ENCODE results near the gene C6orf118.

Gene C6orf118

DNA sequence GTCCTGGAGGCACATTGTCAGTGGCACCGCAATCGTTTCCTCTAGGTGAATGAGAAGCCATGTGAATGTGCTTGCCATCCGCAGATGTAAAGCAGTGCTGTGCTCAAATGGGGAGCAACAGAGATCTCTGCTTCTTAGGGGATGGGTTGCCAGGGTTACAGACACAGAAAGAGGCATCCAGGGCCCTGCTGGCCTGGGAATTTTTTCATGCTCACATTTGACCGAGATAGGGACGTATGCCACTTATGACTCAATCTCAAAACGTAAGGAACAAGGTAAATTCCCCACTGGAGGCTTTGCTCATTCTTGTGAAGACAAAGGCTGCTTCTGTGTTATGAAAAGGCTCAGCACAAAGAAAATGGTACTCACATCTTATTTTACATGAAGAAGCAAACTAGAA lies 11.0 kb downstream of the C6orf118 start:
- H3K4me1 ChIP-seq (ENCODE audit: insufficient read depth, low read length), result peaks cover 3% of the 10 kb centered on the region; the same call in 1 of the 2 replicates
- no peak overlapping the region for H3K4me3 ChIP-seq (ENCODE audit: low read length)
- H3K27ac ChIP-seq (ENCODE audit: low read length), result no peak overlapping the region
- no peaks in the 10 kb centered on the region for H3K36me3 ChIP-seq (ENCODE audit: insufficient read depth, low read depth, low read length)
- no peaks in the 10 kb centered on the region for H3K27me3 ChIP-seq (ENCODE audit: insufficient read depth, low read length)
- H3K9ac ChIP-seq (ENCODE audit: low read depth, low read length), result no peak overlapping the region
- H3K9me3 ChIP-seq (ENCODE audit: insufficient read depth, low read depth, low read length), result no peaks in the 10 kb centered on the region

DNA sequence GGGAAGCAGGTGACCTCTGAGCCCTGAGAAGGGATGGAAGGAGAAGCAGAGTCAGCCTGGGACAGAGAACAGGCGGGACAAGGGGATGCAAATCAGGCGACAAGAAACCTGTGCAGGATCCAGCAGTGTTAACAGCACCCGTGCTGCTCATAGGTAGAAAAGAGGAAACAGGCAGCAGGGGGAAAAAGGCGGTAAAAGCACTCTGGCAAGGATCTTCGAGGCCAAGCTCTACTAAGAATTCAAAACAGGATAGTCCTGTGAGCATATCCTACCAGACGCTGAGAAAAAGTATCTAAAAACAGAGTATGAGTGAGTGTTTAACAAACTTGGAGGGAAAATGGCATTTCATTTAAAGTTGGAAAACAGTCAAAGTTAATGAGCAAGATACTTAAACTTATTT lies 16.7 kb downstream of the C6orf118 start:
- no peaks in the 10 kb centered on the region for H3K27me3 ChIP-seq (ENCODE audit: insufficient read depth, low read length)
- H3K4me1 ChIP-seq (ENCODE audit: insufficient read depth, low read length), result no peaks in the 10 kb centered on the region
- no peak overlapping the region for H3K9ac ChIP-seq (ENCODE audit: low read depth, low read length)
- no peak overlapping the region for H3K4me3 ChIP-seq (ENCODE audit: low read length)
- no peak overlapping the region for H3K27ac ChIP-seq (ENCODE audit: low read length)
- H3K9me3 ChIP-seq (ENCODE audit: insufficient read depth, low read depth, low read length), result no peaks in the 10 kb centered on the region
- no peaks in the 10 kb centered on the region for H3K36me3 ChIP-seq (ENCODE audit: insufficient read depth, low read depth, low read length)

DNA sequence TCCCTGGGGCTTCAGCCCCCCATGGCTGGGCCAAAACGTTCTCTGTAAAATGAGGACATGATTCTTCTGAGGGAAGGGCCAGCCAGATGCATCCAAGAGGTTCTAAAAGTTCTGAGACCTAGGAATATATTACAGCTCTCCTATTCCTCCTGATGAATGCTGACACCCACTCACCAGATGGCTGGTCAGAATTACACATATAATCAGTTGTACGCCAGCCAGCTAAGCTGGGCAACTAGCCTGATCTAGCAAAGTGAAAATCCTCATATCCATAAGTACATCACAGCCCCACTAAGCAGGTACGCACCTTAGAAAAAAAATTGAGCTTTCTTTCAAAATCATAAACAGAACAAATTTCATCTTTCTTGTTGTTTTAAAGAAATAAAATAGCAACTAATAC lies 34.8 kb downstream of the C6orf118 start:
- no peak overlapping the region for H3K4me3 ChIP-seq (ENCODE audit: low read length)
- no peaks in the 10 kb centered on the region for H3K9me3 ChIP-seq (ENCODE audit: insufficient read depth, low read depth, low read length)

DNA sequence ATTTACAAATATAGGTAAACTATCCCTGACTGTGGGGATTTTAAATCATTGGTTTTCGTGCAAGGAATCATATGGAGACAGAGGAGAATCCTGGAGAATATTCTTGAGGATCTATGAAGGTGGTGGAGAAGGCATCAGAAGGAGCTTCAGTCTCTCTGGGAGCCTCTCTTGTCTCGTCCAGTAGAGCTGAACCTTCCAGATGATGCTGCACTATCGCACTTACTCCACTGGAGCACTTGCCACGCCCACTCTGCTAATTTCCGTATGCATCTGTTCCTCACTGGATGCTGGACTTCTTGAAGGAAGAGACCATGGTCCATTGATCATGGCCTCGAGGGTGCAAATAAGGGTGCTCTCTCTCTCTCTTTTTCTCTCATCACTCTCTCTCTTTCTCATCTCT lies 36.8 kb downstream of the C6orf118 start:
- H3K9ac ChIP-seq (ENCODE audit: low read depth, low read length), result no peak overlapping the region
- H3K9me3 ChIP-seq (ENCODE audit: insufficient read depth, low read depth, low read length), result no peaks in the 10 kb centered on the region
- no peaks in the 10 kb centered on the region for H3K27me3 ChIP-seq (ENCODE audit: insufficient read depth, low read length)
- H3K4me1 ChIP-seq (ENCODE audit: insufficient read depth, low read length), result no peaks in the 10 kb centered on the region
- H3K27ac ChIP-seq (ENCODE audit: low read length), result no peak overlapping the region
- H3K36me3 ChIP-seq (ENCODE audit: insufficient read depth, low read depth, low read length), result no peaks in the 10 kb centered on the region
- no peak overlapping the region for H3K4me3 ChIP-seq (ENCODE audit: low read length)

More for the DNA sequence above, 34.8 kb downstream of the C6orf118 start:
- no peaks in the 10 kb centered on the region for H3K36me3 ChIP-seq (ENCODE audit: insufficient read depth, low read depth, low read length)
- H3K27ac ChIP-seq (ENCODE audit: low read length), result no peak overlapping the region
- no peak overlapping the region for H3K9ac ChIP-seq (ENCODE audit: low read depth, low read length)
- H3K27me3 ChIP-seq (ENCODE audit: insufficient read depth, low read length), result no peaks in the 10 kb centered on the region
- H3K4me1 ChIP-seq (ENCODE audit: insufficient read depth, low read length), result no peaks in the 10 kb centered on the region

DNA sequence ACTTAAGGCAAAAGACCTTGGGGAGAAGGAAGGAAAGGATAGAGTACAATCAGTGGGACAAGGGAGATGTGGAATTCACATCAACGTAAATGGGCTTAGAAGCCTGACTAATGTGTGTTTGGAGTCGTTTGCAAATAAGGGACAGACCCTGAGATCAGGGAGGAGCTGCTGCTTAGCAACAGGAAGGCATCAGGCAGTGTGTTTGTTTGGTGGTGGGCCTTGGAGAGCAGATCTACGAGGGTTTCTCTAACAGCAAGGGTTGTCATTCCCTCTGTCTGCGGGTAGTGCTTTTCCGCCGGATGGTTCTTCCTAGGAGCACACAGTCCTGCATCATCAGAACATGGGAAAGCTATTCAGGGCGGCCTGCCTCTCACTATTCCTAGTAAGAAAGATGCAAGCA lies 40.4 kb downstream of the C6orf118 start:
- Histone ChIP-seq H3K27ac (ENCODE audit: low read length) (no peak overlapping the region), H3K36me3 (ENCODE audit: insufficient read depth, low read depth, low read length) (no peaks in the 10 kb centered on the region), H3K27me3 (ENCODE audit: insufficient read depth, low read length) (no peaks in the 10 kb centered on the region), H3K9me3 (ENCODE audit: insufficient read depth, low read depth, low read length) (no peaks in the 10 kb centered on the region), H3K4me3 (ENCODE audit: low read length) (no peak overlapping the region), H3K4me1 (ENCODE audit: insufficient read depth, low read length) (no peaks in the 10 kb centered on the region), H3K9ac (ENCODE audit: low read depth, low read length) (no peak overlapping the region)

DNA sequence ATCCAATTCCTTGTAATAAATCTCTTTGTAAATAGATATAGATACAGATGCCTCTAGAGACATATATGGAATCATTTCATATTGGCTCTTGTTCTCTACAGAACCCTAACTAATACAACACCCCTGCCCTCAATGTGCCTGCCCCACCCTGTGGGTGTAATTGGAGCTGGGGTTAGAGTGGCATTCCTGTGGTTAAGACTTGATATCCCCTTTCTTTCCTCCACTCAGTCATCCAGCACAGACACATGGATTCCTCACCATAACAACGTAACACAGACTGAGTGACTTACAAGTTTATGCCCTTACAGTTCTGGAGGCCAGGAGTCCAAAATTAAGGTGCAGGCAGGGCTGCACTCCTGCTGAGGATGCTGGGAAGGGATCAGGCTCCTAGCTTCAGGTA lies 42.8 kb downstream of the C6orf118 start:
- H3K9ac ChIP-seq (ENCODE audit: low read depth, low read length), result no peak overlapping the region
- no peak overlapping the region for H3K27ac ChIP-seq (ENCODE audit: low read length)
- H3K27me3 ChIP-seq (ENCODE audit: insufficient read depth, low read length), result no peaks in the 10 kb centered on the region
- H3K36me3 ChIP-seq (ENCODE audit: insufficient read depth, low read depth, low read length), result no peaks in the 10 kb centered on the region
- no peaks in the 10 kb centered on the region for H3K4me1 ChIP-seq (ENCODE audit: insufficient read depth, low read length)
- H3K9me3 ChIP-seq (ENCODE audit: insufficient read depth, low read depth, low read length), result no peaks in the 10 kb centered on the region
- H3K4me3 ChIP-seq (ENCODE audit: low read length), result no peak overlapping the region

DNA sequence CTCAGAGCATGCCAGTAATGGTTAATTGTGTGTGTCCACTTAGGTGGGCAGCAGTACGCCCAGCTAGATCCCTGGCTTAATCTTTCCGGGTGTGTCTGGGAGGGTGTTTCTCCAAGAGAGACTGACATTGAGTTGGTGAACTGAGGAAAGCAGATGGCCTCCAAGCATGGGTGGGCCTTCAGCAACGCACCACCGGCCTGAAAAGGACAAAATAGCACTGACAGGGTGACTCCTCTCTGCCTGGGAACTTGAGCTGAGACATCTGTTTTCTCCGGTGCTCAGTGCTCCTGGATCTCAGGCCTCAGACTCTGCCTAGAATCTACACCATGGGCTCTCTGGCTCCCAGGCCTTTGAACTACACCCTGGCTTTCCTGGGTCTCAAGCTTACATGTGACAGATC lies 43.2 kb downstream of the C6orf118 start:
- H3K9ac ChIP-seq (ENCODE audit: low read depth, low read length), result no peak overlapping the region
- H3K27me3 ChIP-seq (ENCODE audit: insufficient read depth, low read length), result no peaks in the 10 kb centered on the region

DNA sequence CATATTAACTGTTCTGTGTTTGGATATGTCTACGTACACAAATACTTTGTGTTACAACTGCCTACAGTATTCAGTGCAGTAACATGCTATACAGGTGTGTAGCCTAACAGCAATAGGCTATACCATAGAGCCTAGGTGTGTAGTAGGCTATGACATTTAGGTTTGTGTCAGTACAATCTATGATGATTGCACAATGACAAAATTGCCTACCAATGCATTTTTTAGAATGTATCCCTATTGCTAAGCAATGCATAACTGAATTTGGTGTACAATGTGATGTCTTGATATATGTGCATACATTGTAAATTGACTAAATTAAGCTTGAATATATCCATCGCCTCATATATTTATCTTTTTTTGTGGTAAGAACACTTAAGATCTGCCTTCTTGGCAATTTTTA lies 48.9 kb downstream of the C6orf118 start:
- H3K27me3 ChIP-seq (ENCODE audit: insufficient read depth, low read length), result no peaks in the 10 kb centered on the region
- H3K4me1 ChIP-seq (ENCODE audit: insufficient read depth, low read length), result no peaks in the 10 kb centered on the region
- H3K36me3 ChIP-seq (ENCODE audit: insufficient read depth, low read depth, low read length), result no peaks in the 10 kb centered on the region
- H3K4me3 ChIP-seq (ENCODE audit: low read length), result no peak overlapping the region
- H3K9ac ChIP-seq (ENCODE audit: low read depth, low read length), result no peak overlapping the region
- no peak overlapping the region for H3K27ac ChIP-seq (ENCODE audit: low read length)
- H3K9me3 ChIP-seq (ENCODE audit: insufficient read depth, low read depth, low read length), result peaks cover 14% of the 10 kb centered on the region; the same call in 1 of the 2 replicates

More for the DNA sequence above, 43.2 kb downstream of the C6orf118 start:
- Histone ChIP-seq H3K36me3 (ENCODE audit: insufficient read depth, low read depth, low read length) (no peaks in the 10 kb centered on the region), H3K4me3 (ENCODE audit: low read length) (no peak overlapping the region), H3K27ac (ENCODE audit: low read length) (no peak overlapping the region), H3K9me3 (ENCODE audit: insufficient read depth, low read depth, low read length) (no peaks in the 10 kb centered on the region), H3K4me1 (ENCODE audit: insufficient read depth, low read length) (no peaks in the 10 kb centered on the region)

DNA sequence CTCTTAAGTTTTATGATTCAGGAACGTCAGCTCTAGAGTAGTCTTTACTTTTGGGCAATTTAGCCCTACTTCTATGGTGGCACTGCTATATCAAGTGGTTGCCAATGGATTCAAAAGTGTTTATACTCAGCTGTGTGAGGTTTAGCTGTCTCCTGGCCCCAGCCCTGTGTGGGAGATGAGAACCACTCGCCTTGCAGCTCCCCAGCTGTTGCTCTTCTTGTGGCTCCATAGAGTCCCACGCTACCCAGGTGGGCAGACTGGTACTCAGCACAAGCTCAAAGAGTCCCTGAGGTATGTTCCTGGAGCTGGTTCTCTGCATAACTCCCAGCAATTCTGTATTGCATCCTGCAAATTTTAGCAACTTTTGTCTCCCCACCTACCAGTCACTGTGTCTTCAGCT lies 59.6 kb downstream of the C6orf118 start:
- Histone ChIP-seq H3K36me3 (ENCODE audit: insufficient read depth, low read depth, low read length) (no peaks in the 10 kb centered on the region), H3K4me1 (ENCODE audit: insufficient read depth, low read length) (no peaks in the 10 kb centered on the region), H3K4me3 (ENCODE audit: low read length) (no peak overlapping the region), H3K27me3 (ENCODE audit: insufficient read depth, low read length) (no peaks in the 10 kb centered on the region), H3K9me3 (ENCODE audit: insufficient read depth, low read depth, low read length) (no peaks in the 10 kb centered on the region), H3K27ac (ENCODE audit: low read length) (no peak overlapping the region), H3K9ac (ENCODE audit: low read depth, low read length) (no peak overlapping the region)

DNA sequence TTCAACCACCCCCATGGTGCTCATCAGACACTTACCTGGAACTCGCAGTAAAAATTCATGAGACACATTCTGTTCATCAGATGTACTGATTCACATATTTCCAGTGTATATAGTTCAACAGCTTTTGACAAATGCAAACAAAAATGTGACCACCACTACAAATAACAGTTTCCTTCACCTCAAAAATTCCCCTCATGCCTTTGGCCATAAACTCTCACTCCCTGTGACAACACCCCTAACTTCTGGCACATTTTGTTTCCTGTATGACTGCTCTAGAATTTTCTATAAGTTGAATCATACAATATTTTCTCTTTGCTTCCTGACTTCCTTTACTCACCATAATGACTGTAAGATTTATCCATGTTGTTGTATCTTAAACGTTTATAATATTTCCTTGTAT lies 63.7 kb downstream of the C6orf118 start:
- no peaks in the 10 kb centered on the region for H3K36me3 ChIP-seq (ENCODE audit: insufficient read depth, low read depth, low read length)
- H3K9ac ChIP-seq (ENCODE audit: low read depth, low read length), result no peak overlapping the region
- no peak overlapping the region for H3K27ac ChIP-seq (ENCODE audit: low read length)
- H3K27me3 ChIP-seq (ENCODE audit: insufficient read depth, low read length), result no peaks in the 10 kb centered on the region
- no peaks in the 10 kb centered on the region for H3K9me3 ChIP-seq (ENCODE audit: insufficient read depth, low read depth, low read length)
- 0 out of 2 replicates have a peak, but pooled peaks cover 5% of the 10 kb centered on the region for H3K4me1 ChIP-seq (ENCODE audit: insufficient read depth, low read length)
- no peak overlapping the region for H3K4me3 ChIP-seq (ENCODE audit: low read length)

DNA sequence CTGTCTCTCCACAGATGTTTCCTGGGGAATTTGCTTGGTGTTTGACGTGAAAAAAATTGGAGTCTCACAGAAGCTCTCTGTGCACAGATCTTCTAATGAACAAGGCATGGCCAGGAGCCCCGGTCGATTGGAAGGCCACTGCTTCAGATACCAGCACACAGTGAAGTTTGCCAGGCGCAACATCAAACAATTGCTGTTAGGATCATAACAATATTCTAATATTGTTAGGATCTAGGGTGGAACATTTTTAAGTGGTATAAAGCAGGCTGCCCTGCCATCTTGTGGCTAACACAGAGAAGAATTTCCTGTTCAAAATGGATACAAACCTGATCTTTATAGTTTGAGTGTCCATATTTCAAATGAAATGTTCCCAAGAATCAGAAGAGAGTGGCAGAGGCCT lies 64.1 kb downstream of the C6orf118 start:
- H3K27ac ChIP-seq (ENCODE audit: low read length), result no peak overlapping the region
- H3K9ac ChIP-seq (ENCODE audit: low read depth, low read length), result no peak overlapping the region
- H3K4me1 ChIP-seq (ENCODE audit: insufficient read depth, low read length), result 0 out of 2 replicates have a peak, but pooled peaks cover 5% of the 10 kb centered on the region
- H3K36me3 ChIP-seq (ENCODE audit: insufficient read depth, low read depth, low read length), result no peaks in the 10 kb centered on the region
- H3K9me3 ChIP-seq (ENCODE audit: insufficient read depth, low read depth, low read length), result no peaks in the 10 kb centered on the region
- no peaks in the 10 kb centered on the region for H3K27me3 ChIP-seq (ENCODE audit: insufficient read depth, low read length)
- H3K4me3 ChIP-seq (ENCODE audit: low read length), result no peak overlapping the region

DNA sequence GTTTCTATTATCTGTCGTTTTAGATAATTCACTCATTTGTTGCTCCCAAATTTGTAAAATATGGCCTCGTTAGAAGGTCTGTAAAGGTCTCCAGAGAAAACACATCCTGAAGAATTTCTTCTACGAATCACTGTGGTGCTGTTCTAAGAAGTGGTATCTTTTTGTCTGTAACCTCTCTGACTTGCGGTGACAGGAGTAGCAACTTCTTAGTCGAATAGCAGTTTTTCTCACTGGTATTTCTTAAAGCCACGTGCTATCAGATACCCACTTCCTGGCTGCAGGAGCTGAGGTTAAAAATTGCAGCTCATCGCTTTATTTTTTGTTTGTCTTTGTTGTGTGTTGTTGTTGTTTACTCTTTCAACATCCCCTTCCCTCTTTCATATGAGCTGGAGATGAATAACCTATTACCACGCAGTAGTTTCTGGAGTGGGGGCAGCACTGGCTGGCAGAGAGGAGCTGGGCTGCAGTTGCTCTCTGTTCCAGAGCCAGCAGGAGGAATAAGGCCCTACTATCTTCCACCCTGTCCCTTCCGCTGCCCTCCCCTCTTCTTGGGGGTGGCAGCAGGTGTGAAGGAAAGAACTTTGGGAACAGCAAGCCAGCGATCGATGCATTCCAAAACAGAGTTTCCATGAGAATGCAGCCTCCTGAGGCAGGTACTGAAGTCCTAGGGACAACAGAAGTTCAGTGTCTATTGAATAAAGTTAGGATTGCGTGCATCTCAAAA lies 64.7 kb downstream of the C6orf118 start:
- H3K9me3 ChIP-seq (ENCODE audit: insufficient read depth, low read depth, low read length), result no peaks in the 10 kb centered on the region; the same call in 1 of the 2 replicates
- H3K9ac ChIP-seq (ENCODE audit: low read depth, low read length), result no peak overlapping the region
- no peaks in the 10 kb centered on the region for H3K27me3 ChIP-seq (ENCODE audit: insufficient read depth, low read length)
- H3K4me1 ChIP-seq (ENCODE audit: insufficient read depth, low read length), result 0 out of 2 replicates have a peak, but pooled peaks cover 5% of the 10 kb centered on the region
- no peak overlapping the region for H3K4me3 ChIP-seq (ENCODE audit: low read length)
- H3K36me3 ChIP-seq (ENCODE audit: insufficient read depth, low read depth, low read length), result no peaks in the 10 kb centered on the region
- no peak overlapping the region for H3K27ac ChIP-seq (ENCODE audit: low read length)

Measured in iPS-20b (cell line).